ENCODE data around the gene SYT7.
"Not testable (repeated sequence)": the region's sequence is repeated elsewhere in the genome, so short reads cannot be mapped to it uniquely, and the experiment has no call there.

Gene SYT7

DNA sequence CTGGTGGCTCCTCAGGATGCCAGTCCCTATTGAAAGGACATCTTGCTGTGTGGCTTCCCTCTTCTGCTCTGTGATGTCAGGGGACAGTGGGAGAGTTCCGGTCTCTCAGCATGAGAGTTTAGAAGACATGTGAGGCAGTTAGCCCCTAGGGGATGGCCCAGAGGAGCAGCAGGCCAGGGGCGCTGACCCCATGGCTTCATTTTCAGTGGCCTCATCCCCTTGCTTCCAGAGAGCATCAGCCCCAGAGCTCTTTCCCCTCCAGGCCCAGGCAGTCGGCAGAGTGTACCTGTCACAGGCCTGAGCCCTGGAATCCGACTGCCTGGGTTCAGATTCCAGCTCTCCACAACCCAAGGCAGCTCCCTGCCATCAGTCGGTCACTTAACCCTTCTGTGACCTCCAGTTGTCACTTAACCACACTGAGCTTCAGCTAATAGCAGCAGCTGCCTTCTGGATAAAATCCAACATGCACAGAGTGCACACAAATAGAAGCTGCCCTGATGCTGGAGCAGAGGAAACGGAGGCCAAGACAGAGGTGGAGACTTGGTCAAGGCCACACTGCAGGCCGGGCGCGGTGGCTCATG, 86.4 kb downstream of the SYT7 start:
- peak; percentile 39 for DNase-seq

DNA sequence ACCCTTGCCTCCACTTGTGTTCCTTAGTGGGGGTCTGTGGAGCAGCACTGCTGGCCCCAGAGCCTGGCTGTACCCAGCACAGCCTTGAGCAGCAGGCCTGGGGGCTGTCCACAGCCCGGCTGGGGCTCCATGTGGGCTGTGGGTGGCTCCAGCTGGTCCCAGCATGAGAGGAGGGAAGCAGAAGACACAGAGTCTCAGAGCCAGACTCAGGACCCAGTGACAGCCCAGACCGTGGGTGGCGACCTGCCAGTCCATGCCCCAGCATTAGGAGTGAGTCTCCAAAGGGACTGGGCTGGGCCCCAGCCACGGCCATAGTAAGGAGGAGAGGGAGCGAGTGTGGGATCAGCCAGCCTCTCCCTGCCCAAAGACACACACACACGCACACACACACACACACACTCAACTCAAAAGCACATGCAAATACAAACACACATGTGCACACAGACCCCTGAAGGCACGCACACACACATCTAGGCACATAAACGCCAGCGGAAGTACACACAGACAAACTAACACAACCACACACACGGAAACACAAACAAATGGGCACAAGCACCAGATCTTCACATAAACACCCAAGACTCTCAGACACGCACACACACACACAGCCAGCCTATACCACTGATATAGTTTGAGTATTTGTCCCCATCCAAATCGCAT, 89.0 kb downstream of the SYT7 start:
- DNase-seq = no peak

DNA sequence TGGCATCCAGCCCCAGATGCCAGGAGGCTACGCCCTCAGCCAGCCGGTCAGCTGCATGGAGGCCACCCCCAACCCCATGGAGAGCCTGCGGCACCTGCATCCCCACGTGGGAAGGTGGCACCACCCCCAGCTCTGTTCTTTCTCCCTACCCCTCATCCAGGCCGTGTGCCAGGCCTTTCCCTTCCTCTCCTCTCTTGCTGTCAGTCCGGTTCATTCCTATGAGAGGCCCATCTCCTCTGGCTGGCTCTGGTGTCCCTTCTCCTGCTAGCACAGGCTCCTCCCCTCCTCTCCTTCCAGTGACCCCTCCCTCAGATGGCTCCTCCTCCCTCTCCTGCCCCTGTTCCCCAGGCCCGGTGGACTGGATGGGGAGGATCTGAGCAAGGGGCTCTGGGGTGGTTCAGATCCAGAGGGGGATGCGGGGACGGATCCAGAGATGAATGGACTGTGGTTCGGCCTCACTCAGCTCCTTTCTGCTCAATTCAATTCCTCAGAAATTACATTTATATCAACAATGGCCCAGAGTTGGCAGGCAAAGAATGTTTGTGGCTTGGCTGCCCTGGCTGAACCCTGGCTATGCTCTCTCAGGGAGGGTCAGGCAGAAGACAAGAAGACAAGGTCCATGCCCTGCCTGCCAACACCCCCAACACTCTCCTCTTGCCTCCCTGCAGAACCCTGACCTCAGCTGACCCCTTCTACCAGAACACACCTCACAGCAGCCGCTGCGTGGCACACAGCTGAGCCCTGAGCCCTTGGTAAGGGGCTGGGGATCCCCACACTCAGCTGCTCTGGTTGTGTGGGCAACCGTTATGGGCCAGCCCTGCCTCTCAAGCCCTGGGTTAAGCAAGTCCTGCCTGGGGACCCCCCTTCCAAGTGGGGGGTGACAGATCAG, 90.8 kb downstream of the SYT7 start:
- DNase-seq = peak; percentile 92

DNA sequence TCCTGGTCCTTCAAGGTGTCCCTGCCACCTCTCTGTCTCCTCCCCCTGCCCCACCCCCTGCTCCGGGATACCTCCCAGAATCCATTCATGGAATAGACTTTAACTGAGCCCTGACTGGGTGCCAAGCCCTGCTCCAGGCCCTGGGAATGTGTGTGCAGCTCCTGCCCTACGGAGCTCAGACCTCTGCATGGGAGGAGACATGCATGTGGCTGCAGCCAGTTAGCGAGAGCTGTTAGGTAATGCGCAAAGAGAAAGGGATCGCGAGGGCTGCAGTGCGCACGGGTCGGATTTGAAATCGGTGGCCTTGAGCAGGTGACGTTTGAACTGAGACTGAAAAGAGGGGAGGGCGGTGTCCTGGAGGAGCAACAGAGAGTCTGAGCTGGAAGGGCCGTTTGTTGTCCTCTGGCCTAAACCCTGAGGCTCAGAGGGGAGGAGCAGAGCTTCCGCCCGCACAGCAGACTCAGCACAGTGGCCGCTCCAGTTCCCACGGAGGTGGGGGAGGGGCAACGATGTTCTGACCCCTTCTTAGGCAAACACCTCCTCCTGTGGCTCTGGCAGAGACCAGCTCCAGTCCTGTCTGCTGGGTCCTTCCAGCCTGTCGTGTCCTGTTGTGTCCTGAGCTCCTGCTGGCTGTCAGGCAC, 92.1 kb downstream of the SYT7 start:
- peak; percentile 98 for DNase-seq

DNA sequence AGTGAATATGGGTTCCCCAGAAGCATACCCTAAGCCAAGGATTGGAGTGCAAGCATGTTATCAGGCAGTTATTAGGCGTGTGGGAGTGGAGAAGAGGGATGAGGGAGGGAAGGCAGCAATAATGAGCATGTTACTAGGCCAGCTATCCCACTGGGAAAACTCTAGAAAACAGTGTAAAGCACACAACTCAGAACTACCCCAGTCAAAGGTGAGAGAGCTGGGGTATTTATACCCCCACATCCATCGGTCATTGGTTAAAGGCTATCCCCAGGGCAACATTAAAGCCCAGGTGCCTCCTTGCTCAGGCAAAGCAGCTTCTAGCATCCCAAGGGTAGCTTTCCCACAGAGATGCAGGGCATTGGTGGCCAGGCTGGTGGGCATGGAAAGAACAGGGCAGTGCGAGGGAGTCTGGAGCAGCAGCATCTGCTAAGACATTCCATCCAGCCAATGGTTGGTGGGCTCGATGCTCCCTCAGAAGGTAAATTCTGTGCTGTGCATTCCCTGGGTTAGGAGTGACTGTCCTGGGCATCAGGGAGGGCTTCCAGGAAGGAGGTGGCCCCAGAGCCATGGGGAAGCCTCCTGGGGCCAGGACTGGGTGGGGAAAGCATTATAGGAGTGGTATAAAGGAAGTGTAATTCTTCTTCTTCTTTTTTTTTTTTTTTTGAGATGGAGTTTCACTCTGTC, 93.4 kb downstream of the SYT7 start:
- DNase-seq = no peak

DNA sequence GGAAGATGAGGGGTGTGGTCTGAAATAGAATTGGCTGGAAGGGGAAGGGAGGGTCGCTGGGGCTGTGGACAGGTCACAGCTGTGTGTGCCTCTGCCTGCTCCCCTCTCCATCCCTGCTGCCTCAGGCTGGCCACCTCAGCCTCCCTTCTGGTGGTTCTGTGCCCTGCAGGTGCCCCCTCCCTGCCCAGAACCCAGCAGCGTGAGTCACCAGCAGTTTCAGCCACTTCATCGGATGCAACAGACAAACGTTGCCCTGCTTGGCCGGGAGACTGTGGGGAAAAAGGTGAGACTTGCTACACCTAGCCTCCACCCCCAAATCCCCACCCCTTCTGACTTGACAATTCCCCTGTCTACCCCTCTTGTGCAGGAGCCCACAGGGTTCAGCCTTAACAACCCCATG, 94.1 kb downstream of the SYT7 start:
- DNase-seq = peak; percentile 72

DNA sequence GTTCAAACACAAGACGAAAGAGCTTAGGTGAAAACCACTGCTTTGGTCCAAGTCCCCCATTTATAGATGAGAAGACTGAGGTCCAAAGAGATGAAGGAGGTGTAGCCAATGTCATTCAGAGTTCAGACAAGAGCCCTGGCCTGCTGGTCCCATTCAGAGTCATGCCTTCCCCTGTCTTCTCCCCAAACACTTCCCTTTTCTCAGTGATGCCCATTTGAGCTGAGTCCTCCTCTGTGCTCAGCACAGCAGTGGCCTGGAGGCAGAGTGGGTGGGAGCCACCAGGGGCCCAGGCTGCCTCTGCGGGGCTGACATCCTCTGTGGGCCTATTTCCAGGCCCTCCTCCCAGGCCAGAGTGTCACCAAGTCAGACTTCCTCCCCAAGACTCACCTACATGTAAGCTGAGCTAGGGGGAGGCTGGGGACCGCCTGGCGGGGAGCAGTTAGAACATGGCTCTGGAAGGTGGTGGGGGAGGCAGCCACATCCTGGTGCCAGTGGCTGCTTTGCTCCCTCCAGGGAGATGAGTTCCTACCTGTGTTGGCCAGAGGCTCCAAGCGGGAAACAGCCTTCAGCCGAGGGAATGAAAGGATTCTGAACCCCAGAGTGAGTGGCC, 94.8 kb downstream of the SYT7 start:
- no peak for DNase-seq

DNA sequence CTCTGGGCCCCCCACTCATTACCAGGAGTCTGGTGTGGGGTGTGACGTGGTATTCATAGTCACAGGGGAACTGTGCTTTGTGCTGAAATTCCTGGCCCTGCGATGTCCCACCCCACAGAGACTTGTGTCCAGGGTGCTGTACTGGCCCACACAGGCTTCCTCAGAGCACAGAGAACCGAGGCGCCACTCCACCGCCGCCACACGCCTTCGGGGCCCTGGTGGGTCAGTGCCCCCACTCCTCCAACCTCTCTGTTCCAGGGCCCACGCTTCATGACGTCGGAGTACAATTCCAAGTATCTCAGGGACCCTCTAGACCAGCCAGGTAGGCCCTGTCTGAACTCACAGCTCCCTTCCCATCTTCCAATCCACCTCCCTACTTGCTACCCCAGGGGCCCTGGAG, 95.8 kb downstream of the SYT7 start:
- DNase-seq = no peak

DNA sequence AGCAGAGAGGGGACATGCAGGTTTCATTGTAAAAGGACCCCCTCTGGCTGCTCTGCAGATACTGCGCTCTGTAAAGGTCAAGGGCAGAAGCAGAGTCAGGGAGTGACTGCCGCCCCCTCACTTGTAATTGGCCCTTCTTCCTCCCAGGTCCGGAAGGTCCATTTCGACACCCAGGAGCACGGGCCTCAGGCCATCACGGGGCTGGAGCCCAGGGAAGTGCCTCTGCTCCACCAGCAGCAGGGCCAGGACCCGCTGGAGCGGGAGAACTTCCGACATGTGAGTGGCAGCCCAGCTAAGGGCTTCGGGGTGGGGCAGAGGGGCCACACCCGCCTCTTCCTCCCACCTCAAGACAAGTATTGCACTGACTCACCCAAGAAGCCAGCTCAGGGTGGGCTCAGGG, 96.3 kb downstream of the SYT7 start:
- no peak for DNase-seq

DNA sequence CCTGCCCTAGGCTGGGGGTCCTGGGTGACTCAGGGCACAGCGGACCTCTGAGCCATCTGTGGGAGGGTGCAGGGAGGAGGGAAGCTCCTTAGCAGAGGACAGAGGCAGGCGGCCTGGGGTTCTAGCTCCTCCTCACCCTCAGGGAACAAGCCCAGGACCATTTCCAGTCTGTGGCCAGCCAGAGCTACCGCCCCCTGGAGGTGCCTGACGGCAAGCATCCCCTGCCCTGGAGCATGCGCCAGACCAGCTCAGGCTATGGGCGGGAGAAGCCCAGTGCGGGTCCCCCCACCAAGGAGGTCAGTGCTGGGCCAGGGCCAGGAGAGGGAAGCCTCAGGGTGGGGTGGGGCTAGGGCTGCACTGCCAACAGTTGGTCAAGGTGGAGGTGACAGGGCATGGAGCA, 98.4 kb downstream of the SYT7 start:
- peak; percentile 55 for DNase-seq

DNA sequence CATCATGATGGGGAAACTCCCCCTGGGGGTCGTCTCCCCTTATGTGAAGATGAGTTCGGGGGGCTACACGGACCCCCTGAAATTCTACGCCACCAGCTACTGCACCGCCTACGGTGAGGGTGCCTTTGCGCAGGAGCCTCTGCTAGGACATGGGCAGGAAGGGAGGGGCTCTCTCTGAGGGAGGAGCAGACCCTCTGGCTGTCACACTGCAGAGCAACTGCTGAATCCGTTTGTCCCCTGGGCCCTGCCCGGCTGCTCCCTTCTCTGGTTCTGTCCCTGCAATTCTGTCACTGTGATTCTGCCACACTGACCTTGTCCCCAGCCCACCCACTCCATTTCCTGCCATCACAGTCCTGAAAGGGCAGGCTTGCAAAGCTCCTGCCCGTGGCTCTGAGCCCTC, 99.1 kb downstream of the SYT7 start:
- DNase-seq = no peak

DNA sequence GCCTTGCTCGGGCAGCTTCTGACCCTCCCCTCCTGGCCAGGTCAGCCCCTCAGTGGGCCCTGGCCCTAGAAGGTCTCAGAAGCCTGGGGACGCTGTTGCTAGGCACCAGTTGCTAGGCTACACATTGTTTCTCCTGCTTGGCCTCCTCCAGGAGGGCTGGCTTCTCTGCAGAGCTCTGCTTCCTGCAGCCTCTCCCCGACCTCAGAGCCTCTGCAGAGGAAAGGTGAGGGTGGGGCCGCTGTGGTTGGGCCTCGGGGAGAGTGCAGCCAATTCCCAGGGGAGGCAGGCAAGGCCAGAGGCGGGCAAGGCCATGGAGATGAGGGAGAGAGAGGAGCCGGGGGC, 99.9 kb downstream of the SYT7 start:
- DNase-seq = peak; percentile 87

DNA sequence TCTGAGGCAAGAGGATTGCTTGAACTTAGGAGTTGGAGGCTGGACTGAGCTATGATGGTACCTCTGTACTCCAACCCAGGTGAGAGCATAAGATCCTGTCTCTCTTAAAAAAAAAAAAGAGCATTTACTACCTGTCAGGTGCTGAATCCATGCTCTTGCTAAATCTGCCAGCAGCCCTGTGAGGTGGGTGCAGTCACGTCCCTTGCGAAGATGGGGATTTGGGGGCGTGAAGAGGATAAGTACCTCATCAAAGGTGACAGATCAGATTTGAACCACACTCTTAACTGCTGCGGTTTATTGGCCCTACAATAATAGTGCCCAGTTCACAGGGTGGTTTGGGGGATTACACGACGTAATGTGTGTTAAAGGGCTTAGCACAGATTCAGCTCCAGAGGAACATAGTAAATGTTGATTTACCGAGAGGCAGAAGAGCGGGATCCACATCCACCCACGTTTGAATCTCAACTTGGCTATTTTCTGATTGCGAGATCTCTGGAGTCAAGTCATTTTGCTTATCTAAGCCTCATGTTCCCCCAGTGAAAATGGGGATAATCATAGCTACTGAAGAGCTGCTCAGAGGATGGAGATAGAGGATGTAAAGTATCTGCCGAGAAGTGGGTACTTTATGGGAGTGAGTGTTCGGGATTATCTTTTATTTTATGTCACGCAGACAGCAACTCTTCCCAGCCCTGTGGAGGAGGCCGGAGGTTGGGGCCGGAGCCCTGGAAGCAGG, 100.4 kb downstream of the SYT7 start:
- DNase-seq = no peak

DNA sequence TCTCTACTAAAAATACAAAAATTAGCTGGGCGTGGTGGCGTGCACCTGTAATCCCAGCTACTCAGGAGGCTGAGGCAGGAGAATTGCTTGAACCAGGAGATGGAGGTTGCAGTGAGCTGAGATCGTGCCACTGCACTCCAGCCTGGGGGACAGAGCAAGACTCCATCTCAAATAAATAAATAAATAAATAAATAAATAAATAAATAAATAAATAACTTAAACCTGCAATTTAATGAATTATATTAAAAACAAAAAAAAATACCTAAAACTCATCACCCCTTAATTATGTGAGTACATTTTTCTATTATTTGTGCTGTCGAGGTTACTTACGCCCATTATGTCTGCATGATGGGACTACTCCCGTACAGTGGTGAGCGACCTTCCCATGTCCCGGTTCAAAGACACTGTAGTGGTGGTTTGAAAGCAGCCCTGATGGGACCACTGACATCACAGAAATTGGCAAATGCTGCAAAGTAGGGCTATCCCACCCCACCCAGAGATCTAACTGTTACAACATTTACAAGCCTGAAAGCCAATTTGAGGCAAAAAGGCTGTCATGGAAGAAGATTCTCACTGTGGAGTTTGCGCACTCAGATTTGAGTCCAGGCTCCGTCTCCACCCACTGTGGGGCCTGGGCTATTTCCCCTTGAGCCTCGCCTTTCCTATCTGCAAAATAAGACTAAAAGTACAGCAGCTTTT, 101.4 kb downstream of the SYT7 start:
- DNase-seq = not testable (repeated sequence)

DNA sequence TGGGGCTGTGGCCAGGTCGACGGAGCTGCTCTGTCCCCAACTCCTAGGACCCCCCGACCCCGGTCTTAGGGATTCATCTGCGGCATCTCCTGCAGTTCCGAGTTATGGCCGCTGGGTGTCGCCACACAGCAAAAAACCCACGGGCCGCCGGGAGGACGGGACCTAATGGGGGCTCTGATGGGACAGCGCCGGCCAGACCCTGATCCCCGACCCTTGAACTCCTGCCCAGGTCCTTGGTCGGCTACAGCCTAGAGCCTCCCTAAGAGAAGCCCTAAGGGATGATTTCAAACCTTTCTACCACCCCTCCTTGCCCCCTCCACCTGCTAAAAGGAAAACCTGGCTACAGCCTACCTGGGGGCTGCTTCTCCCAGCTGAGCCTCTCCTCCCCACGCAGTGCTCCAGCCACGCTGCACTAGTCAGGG, 103.1 kb downstream of the SYT7 start:
- DNase-seq = peak; percentile 61

DNA sequence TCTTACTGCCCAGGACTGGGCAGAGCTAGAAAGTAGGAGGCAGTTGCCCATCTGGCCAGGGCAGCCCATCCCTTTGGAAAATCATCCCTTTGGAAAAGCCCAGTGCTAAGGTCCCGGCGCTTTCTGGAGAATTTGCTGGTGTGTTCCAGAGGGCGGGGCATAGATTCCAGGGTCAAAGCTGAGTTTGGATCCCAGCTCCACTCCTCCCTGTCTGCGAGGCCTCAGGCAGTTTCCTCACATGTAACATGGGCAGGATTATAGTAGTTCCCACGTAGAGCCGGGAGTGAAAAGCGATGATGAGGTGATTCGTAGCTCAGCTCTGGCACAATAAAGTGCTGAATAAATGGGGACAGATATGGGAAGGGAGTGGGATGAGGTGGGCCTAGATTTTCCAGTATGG, 103.8 kb downstream of the SYT7 start:
- no peak for DNase-seq

DNA sequence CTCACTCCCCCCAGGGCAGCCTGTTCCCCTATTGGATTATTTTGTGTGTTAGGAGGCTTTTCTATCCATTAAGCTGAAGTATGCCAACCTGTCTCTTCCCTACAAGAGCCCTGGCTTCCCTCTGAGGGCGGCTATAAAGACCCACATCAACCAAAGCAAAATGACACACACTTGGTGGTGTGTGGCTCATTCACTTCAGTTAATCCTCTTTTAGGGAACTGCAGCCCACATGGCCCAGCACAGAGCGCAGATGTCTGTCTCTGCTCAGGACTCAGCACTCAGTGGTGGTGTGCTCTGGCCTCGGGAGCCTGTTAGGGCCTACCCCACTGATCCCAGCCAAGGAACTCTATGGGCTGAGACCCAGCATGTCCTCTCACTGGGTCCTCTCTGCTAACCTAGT, 104.5 kb downstream of the SYT7 start:
- DNase-seq = no peak

DNA sequence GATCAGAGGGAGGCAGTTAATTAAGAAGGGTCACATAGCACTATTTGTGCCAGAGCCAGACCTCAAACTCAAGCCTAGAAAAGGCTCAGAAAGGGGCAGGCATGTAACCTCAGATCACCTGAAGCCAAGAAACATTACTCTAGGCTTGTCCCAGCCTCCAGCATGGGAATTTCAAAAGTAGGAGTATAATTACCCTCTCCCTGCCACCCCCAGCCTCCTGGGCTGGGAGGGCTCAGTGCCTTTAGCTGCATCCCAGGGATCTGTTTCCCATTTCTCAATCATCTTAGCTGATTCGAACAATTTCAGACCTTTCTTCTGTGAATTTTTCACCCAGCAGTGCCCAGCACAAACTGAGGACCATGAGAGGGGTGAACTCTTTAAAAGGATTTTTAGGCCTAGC, 105.4 kb downstream of the SYT7 start:
- DNase-seq = no peak

DNA sequence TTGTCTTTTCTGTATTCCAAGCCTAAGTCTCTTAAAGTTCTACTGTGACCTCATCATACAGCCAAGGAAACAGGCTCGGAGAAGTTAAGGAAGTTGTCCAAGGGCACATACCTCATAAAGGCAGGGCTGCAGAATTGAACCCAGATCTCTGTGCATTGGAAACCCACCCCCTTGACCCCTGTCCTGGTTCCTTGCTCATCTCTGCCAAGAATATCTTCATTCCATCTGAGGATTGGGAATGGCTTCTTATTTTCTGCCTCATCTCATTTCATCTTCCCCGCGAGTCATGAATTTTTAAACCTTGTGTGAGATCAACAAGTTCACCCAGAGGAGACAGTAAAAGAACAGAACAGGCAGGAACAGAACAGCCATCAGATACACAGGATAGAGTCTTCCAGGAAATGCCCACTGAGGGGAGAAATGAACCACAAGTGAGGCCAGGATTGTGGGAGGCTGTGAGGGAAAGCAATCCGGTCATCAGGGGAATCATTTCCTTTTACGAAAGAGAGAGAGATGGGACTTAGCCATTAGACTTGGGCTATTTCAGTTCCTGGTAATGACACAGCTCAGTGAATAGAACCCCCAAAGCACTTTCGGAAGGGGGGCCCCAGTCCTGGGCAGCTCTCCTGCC, 106.7 kb downstream of the SYT7 start:
- DNase-seq = no peak

DNA sequence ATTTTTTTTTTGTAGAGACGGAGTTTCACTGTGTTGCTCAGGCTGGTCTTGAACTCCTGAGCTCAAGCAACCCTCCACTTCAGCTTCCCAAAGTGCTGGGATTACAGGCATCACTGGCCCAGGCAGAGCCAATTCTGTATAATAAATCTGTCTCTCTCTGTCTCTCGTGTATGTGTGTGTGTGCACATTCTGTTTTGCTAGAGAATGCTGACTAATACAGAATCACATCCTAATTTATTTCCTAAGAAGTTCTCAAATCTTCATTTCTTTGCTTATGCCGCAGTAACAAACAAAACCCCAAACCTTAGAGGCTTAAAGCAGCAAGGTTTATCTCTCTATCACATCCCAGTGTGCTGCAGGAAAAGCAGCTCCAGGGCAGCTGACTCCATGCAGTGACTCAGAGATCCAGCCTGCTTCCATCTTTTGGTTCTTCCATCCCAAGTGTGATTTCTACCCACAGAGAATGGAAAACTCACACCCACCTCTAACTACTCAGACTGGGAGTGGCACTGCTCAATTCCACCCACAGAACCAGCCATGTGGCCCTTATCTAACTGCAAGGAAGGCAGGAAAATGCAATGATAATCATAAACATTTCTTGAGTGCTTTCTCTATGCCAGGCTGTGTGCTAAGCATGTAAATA, 107.4 kb downstream of the SYT7 start:
- DNase-seq = no peak

All from DMS53 (cell line).